Measurements from ENCODE around the gene MRPS6. TPM values are rescaled to one million over a fixed set of nuclear protein-coding genes. Genes with fewer than 3 reads are reported as not detected.
A peak's percentile ranks its signal among the peaks of the same experiment; 100 is the strongest.

Gene MRPS6
- total RNA-seq, 1 donor from 2014 or later: 61.9 TPM

DNA sequence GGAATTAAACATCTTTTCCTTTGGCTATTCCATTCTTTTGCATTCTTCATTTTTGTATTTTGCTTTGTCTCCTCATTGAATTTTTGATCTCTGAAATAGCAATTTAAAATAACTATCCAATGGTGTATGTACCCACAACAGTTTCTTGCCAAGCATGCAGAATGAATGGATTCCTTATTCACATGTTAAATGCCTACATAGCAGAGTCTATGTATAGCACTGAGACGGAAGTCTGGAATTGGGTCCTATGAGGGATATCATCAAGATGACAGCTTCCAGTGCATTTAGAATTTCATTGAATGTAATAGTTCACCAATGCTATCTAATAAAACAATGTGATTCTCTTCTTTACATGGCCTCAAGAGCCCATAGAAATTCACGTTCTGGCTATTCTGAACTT, 97.5 kb downstream of the MRPS6 start:
- TF ChIP-seq, protein P1, sequence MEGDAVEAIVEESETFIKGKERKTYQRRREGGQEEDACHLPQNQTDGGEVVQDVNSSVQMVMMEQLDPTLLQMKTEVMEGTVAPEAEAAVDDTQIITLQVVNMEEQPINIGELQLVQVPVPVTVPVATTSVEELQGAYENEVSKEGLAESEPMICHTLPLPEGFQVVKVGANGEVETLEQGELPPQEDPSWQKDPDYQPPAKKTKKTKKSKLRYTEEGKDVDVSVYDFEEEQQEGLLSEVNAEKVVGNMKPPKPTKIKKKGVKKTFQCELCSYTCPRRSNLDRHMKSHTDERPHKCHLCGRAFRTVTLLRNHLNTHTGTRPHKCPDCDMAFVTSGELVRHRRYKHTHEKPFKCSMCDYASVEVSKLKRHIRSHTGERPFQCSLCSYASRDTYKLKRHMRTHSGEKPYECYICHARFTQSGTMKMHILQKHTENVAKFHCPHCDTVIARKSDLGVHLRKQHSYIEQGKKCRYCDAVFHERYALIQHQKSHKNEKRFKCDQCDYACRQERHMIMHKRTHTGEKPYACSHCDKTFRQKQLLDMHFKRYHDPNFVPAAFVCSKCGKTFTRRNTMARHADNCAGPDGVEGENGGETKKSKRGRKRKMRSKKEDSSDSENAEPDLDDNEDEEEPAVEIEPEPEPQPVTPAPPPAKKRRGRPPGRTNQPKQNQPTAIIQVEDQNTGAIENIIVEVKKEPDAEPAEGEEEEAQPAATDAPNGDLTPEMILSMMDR (IDR thresholded peaks at IDR 0.05; ENCODE audit: borderline replicate concordance): no peak
- no peak for DNase-seq
- peaks cover 31% of the 10 kb centered on the region for H3K36me3 ChIP-seq
- H3K27ac ChIP-seq (replicated peaks): no peak overlapping the region
- no peak overlapping the region for H3K4me3 ChIP-seq
- no peaks in the 10 kb centered on the region for H3K4me1 ChIP-seq
- intact Hi-C loops (cut with micrococcal nuclease): no loop called here
- H3K9me3 ChIP-seq (replicated peaks): peaks cover 70% of the 10 kb centered on the region
- no peaks in the 10 kb centered on the region for H3K27me3 ChIP-seq (ENCODE audit: low read depth)

DNA sequence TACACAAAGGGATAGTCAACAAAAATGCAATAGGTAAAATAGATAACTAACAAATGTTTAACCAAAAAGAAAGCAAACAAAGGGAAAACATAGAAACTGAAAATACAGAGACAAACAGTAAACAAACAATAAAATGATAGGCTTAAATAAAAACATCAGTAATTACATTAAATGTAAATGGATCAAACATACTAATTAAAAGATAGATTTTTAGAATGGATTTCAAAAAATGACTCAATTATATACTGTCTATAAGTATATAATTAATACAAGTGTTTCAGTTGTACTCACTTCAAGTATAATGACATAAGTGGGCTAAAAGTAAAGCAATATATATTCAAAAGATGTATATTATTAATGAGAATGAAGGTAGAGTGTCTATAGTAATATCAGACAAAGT, 101.1 kb downstream of the MRPS6 start:
- Histone ChIP-seq H3K27ac (replicated peaks) (no peak overlapping the region), H3K4me3 (no peak overlapping the region), H3K9me3 (replicated peaks) (peaks cover 36% of the 10 kb centered on the region), H3K36me3 (peaks cover 4% of the 10 kb centered on the region), H3K27me3 (ENCODE audit: low read depth) (no peaks in the 10 kb centered on the region), H3K4me1 (no peaks in the 10 kb centered on the region)
- intact Hi-C loops (cut with micrococcal nuclease): no loop called here
- TF ChIP-seq, protein P1 (IDR thresholded peaks at IDR 0.05; ENCODE audit: borderline replicate concordance): no peak
- DNase-seq: no peak

DNA sequence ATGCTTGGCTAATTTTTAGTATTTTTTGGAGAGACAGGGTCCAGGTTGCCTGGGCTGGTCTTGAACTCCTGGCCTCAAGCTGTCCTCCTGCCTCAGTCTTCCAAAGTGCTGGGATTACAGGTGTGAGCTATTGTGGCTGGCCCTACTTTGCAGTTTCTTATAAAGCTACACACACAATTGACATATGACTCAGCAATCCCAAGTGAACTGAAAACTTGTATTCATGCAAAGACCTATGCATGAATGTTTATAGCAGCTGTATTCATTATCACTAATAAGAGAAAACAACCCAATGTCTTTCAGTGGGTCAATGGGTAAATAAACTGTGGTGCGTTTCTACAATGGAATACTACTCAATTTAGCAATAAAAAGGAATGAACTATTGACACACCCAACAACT, 103.1 kb downstream of the MRPS6 start:
- peaks cover 27% of the 10 kb centered on the region for H3K9me3 ChIP-seq (replicated peaks)
- peaks cover 6% of the 10 kb centered on the region for H3K4me1 ChIP-seq
- no peak for DNase-seq
- no peak overlapping the region for H3K4me3 ChIP-seq
- intact Hi-C loops (cut with micrococcal nuclease): no loop called here
- no peak overlapping the region for H3K27ac ChIP-seq (replicated peaks)
- H3K36me3 ChIP-seq: peaks cover 4% of the 10 kb centered on the region
- TF ChIP-seq, protein P1 (IDR thresholded peaks at IDR 0.05; ENCODE audit: borderline replicate concordance): no peak
- H3K27me3 ChIP-seq (ENCODE audit: low read depth): no peaks in the 10 kb centered on the region

DNA sequence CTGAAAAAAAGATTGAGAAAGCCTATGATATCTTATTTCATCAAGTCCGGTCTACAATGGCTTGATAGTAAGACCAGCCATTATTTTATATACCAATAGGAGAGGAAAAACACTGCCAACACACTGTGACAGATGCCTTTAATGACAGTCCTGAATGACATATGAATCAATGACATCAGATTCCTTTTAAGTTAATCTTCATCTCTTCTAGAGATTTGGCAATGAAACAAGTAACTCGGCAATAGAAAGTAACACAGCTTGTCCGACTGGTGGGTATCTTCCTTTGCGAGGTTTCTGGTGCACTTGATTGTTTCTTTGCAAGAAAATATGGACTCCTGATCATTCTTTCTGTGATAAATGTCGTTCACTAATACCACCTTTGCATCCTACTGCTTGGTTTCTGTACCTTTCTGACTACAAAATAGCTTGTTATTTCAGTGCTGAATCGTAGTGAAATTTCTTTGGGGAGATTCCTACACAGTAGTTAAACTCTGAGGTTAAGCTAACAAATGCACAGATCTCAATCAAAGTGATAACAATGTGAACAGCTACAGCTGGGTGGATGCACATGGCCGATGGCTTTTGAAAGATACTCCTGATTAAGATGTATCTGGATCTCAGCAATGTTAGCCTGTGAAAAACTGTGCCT, 104.7 kb downstream of the MRPS6 start:
- DNase-seq: no peak
- Histone ChIP-seq H3K27me3 (ENCODE audit: low read depth) (no peaks in the 10 kb centered on the region), H3K36me3 (peaks cover 4% of the 10 kb centered on the region), H3K9me3 (replicated peaks) (peaks cover 17% of the 10 kb centered on the region), H3K4me3 (no peak overlapping the region), H3K27ac (replicated peaks) (no peak overlapping the region), H3K4me1 (peaks cover 6% of the 10 kb centered on the region)
- TF ChIP-seq, protein P1 (IDR thresholded peaks at IDR 0.05; ENCODE audit: borderline replicate concordance): no peak
- intact Hi-C loops (cut with micrococcal nuclease): no loop called here

DNA sequence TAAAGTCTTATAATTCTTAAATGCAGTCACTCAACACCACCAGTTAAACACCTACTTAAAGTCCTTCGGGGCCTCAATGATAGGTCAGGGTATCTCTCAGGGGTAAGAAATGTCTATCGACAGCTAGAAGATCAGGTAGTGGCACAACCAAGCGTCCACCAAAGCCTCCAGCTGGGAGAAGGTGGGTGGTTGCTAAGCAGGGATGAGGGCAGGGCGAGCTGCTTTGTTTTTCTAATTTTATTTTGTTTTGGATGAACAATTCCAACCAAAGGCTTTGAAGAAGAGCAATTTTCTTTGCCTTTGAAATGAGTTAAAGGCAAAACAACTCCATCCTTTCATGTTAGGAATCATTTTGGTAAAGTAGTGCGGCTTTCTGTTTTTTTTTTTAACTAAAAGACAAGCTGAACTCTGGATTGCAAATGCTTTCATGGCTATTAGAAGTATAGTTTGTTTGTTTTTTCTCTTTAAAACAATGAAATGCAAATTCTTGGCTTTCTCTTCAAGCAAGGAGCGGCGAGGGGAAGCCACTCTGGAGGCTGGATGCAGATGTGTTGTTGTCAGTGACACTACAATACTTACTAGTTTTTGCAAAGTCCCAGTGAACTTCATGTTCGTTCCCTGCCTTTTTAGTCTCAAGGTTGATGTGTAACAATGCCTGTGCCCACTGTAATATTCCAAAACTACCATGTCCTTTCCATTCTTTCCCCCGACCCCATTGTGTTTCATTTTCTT, 106.0 kb downstream of the MRPS6 start:
- TF ChIP-seq, protein P1 (IDR thresholded peaks at IDR 0.05; ENCODE audit: borderline replicate concordance): no peak
- peak overlapping the region; percentile 66 for H3K27ac ChIP-seq (replicated peaks)

More for the DNA sequence above, 106.0 kb downstream of the MRPS6 start:
- Histone ChIP-seq H3K36me3 (no peaks in the 10 kb centered on the region), H3K9me3 (replicated peaks) (peaks cover 4% of the 10 kb centered on the region), H3K4me3 (no peak overlapping the region), H3K4me1 (peaks cover 6% of the 10 kb centered on the region), H3K27me3 (ENCODE audit: low read depth) (no peaks in the 10 kb centered on the region)
- intact Hi-C loops (cut with micrococcal nuclease): no loop called here
- DNase-seq: no peak
